ENCODE measurements around the gene ECSCR.

DNA sequence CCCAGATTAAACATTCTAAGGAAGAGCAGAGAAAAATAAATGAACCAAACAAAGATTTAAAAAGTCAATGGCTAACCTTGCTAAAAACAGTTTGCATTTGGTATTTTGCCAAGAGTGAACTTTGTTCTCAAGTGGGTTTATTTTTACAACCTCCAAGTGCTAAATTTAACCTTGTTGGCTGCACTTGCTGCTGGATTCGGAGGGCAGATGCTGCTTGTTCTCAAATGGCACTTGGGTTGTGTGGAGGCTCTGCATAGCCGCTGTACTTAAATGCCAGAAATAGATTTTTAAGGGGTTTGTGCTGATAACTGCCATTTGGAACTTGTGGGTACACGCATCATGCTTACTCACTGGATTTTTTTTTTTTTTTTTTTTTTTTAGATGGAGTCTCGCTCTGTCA is 45.3 kb downstream of the ECSCR start:
- TF ChIP-seq, protein P1, sequence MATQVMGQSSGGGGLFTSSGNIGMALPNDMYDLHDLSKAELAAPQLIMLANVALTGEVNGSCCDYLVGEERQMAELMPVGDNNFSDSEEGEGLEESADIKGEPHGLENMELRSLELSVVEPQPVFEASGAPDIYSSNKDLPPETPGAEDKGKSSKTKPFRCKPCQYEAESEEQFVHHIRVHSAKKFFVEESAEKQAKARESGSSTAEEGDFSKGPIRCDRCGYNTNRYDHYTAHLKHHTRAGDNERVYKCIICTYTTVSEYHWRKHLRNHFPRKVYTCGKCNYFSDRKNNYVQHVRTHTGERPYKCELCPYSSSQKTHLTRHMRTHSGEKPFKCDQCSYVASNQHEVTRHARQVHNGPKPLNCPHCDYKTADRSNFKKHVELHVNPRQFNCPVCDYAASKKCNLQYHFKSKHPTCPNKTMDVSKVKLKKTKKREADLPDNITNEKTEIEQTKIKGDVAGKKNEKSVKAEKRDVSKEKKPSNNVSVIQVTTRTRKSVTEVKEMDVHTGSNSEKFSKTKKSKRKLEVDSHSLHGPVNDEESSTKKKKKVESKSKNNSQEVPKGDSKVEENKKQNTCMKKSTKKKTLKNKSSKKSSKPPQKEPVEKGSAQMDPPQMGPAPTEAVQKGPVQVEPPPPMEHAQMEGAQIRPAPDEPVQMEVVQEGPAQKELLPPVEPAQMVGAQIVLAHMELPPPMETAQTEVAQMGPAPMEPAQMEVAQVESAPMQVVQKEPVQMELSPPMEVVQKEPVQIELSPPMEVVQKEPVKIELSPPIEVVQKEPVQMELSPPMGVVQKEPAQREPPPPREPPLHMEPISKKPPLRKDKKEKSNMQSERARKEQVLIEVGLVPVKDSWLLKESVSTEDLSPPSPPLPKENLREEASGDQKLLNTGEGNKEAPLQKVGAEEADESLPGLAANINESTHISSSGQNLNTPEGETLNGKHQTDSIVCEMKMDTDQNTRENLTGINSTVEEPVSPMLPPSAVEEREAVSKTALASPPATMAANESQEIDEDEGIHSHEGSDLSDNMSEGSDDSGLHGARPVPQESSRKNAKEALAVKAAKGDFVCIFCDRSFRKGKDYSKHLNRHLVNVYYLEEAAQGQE (IDR thresholded peaks at IDR 0.05; ENCODE audit: insufficient read depth in 1 of 2, low read depth in 2 of 2, low read length in 1 of 2), result no peak
- TF ChIP-seq, protein P2, sequence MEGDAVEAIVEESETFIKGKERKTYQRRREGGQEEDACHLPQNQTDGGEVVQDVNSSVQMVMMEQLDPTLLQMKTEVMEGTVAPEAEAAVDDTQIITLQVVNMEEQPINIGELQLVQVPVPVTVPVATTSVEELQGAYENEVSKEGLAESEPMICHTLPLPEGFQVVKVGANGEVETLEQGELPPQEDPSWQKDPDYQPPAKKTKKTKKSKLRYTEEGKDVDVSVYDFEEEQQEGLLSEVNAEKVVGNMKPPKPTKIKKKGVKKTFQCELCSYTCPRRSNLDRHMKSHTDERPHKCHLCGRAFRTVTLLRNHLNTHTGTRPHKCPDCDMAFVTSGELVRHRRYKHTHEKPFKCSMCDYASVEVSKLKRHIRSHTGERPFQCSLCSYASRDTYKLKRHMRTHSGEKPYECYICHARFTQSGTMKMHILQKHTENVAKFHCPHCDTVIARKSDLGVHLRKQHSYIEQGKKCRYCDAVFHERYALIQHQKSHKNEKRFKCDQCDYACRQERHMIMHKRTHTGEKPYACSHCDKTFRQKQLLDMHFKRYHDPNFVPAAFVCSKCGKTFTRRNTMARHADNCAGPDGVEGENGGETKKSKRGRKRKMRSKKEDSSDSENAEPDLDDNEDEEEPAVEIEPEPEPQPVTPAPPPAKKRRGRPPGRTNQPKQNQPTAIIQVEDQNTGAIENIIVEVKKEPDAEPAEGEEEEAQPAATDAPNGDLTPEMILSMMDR (IDR thresholded peaks at IDR 0.05), result no peak
- TF ChIP-seq TCF7L2 (IDR thresholded peaks at IDR 0.05; ENCODE audit: low read depth, low read length), result no peak
